Measurements from ENCODE around the gene TACR3.

- TF ChIP-seq CTCF (IDR thresholded peaks at IDR 0.05; ENCODE audit: poor library complexity, severe bottlenecking), result no peak
- TF ChIP-seq POLR2AphosphoS5 (IDR thresholded peaks at IDR 0.05), result no peak
- TF ChIP-seq TAF1 (IDR thresholded peaks at IDR 0.05; ENCODE audit: low read depth), result no peak
- TF ChIP-seq EP300 (conservative IDR thresholded peaks at IDR 0.05; ENCODE audit: poor library complexity, severe bottlenecking), result no peak
These were observed 34.3 kb upstream of the TACR3 start for GRCh38 chr4:103753868-103754653.

Measured in neural cell (in vitro differentiated cells).